GM21529 (cell line): ENCODE data around the gene EMX1.

ENCODE experiments used
- ATAC-seq: cut with Tn5 transposase; IDR thresholded peaks from one replicate; pipeline ENCODE4 v1.9.1; 2021; ENCODE audit not compliant: unreplicated experiment

EMX1 gene

GRCh38 chr2:72974436-72974754 lies 57.1 kb downstream of the EMX1 start:
- no peak for ATAC-seq

- ATAC-seq: no peak
Observed at GRCh38 chr2:72975017-72975416, 57.7 kb downstream of the EMX1 start.

- ATAC-seq: no peak
Observed at GRCh38 chr2:72979896-72980295, 62.6 kb downstream of the EMX1 start.

GRCh38 chr2:72980535-72981217 lies 63.4 kb downstream of the EMX1 start:
- ATAC-seq: no peak

DNA sequence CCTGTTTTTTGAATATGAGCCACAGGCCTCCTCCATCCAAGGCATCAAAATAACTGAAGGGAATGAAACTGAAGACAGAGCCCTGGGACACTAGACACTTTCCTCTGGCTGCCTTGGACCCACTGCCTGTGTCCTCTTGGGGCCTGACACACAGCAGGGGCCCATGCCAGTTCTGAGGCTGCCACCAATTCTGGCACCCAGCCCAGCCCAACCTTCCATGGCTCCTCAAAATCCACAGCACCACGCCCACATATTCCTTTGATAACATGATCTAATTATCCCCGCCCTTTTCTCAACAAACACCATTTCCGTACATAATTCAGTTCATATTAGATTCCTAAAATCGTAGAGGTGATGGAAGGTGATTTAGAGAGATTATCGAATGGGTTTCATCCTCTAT lies 64.2 kb downstream of the EMX1 start:
- ATAC-seq: no peak

GRCh38 chr2:72982219-72982618 lies 64.9 kb downstream of the EMX1 start:
- no peak for ATAC-seq

DNA sequence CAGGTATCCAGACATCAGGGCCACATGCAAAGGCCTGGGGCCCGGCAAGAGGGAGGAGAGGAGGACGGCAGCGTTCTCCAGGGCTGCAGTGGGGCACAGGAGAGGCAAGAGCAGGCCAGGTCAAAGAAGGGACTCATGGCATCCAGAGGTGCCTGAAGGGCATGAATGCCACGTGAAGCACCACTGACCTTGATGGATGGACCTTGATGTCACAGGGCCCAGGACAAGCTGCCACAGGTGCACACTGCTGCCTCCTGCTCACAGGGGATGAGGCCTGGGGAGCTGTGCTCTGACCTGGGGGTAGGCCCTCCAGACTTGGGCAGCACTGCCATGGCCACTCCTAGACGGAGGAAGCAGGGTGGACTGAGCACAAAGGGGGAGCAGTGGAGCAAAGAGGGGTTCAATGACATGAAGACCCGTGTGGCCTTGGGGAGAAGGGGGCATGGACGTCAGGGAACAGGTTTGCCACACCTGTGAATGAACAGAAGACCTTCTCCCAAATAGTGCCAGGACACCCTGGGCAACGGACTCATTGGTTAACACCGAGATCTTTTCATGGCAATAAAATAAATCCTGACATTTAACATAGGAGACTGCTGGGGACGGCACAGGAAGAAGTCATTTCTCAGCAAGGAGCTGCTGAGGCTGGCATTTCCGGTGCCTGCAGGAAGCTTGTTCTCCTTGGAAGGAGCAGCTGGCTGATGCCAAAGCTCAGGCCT lies 65.6 kb downstream of the EMX1 start:
- ATAC-seq: no peak

GRCh38 chr2:72983500-72984161 lies 66.3 kb downstream of the EMX1 start:
- ATAC-seq: no peak

DNA sequence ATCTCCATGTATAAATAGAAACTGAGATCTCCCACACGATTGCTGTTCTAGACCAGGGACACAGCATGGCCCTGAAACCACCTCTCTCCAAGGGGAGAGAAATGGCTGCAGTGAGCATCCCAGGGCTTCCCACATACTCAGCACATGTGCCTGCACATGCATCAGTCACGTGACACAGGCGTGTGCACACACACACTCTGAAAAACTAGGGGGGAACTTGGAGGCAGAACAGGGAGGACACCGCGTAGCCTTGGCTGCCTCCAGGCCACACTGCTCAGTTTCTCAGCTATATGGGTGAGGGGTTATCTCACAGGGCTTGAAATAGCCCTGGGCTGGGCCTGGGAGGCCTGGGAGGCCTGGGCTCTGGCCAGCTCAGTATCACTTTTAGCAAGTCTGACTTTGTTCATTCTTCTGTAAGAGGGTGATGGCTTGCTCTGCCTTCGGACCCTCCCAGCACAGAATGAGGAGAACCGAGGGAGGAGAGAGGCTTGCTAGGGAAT lies 66.9 kb downstream of the EMX1 start:
- ATAC-seq: no peak
